Tibial nerve (tissue), 4 donors: ENCODE results near the gene SOCS1. TPM values are rescaled to one million over a fixed set of nuclear protein-coding genes. Genes with fewer than 3 reads are reported as not detected.
A peak's percentile ranks its signal among the peaks of the same experiment; 100 is the strongest.

Experiments
- DNase-seq, 2 donors: peaks; one replicate each; pipeline ENCODE4 v3.0.0-alpha.2; 2019; ENCODE audit warnings: low spot score in 2 of 2
- H3K27ac ChIP-seq, 4 donors: fragments of 200-600 bp; sonication (generic) in 3 of 4; one replicate each; pipeline ENCODE4 v1.5.1; 2017 to 2019; ENCODE audit warnings: mild to moderate bottlenecking in 1 of 4
- H3K27me3 ChIP-seq, 2 donors: fragments of 200-600 bp; sonication (generic) in 1 of 2; one replicate each; pipeline versions ENCODE4 v1.5.1 to v1.6.0; 2017 to 2019
- H3K36me3 ChIP-seq, 3 donors: fragments of 200-600 bp; sonication (generic); one replicate each; pipeline ENCODE4 v1.5.1; 2018 to 2019
- H3K4me1 ChIP-seq, 4 donors: fragments of 200-600 bp; sonication (generic) in 3 of 4; one replicate each; pipeline ENCODE4 v1.5.1; 2017 to 2019
- H3K4me3 ChIP-seq, 4 donors: fragments of 200-600 bp; sonication (generic) in 3 of 4; one replicate each; pipeline ENCODE4 v1.5.1; 2017 to 2019; ENCODE audit warnings: mild to moderate bottlenecking in 1 of 4, moderate library complexity in 1 of 4
- H3K9me3 ChIP-seq, 4 donors: fragments of 200-600 bp; sonication (generic) in 3 of 4; one replicate each; pipeline ENCODE4 v1.5.1; 2017 to 2019
- CTCF ChIP-seq, 5 experiments: fragments of 200-600 bp in 3 of 5; fragments of 450-650 bp in 2 of 5; sonication (generic) in 3 of 5; IDR thresholded peaks; one replicate each; pipeline ENCODE4 v1.5.1; 2016 to 2019; ENCODE audit warnings: antibody characterized with exemption in 5 of 5, mild to moderate bottlenecking in 3 of 5, moderate library complexity in 2 of 5
- EP300 ChIP-seq, 2 donors: sonication (generic); formaldehyde crosslinking; IDR thresholded peaks; one replicate each; pipeline ENCODE4 v1.6.1; 2017; ENCODE audit warnings: antibody characterized with exemption in 2 of 2, mild to moderate bottlenecking in 1 of 2
- POLR2A ChIP-seq, 2 donors: fragments of 450-650 bp; IDR thresholded peaks; one replicate each; pipeline ENCODE4 v1.6.1; 2017; ENCODE audit warnings: antibody characterized with exemption in 2 of 2, mild to moderate bottlenecking in 2 of 2, moderate library complexity in 2 of 2
- WGBS, 2 donors: methylation state at CpG; one replicate each; pipeline ENCODE4 v1.1.5; 2018; 5-methylcytosine and 5-hydroxymethylcytosine counted together
- total RNA-seq, 4 donors: library from RNA; depleted of rRNA; stranded (reverse); fragments of >200 nt; gene quantifications; one replicate each; pipeline ENCODE4 v1.1.0, GENCODE V29; 2016

SOCS1 gene
- total RNA-seq, 4 donors from 2014 or later: 7.4 to 29.6 (median 14.7) TPM

- DNase-seq: no peak
- H3K27me3 ChIP-seq: peaks cover 0 to 3% of the 10 kb centered on the region in 2 donors
- no peak overlapping the region for H3K4me3 ChIP-seq
- WGBS, 2 donors: 64 to 66% methylated on average over 10 of the region's 10 CpGs
- no peaks in the 10 kb centered on the region for H3K36me3 ChIP-seq
- H3K9me3 ChIP-seq: no peaks in the 10 kb centered on the region
- TF ChIP-seq POLR2A (IDR thresholded peaks at IDR 0.05) (no peak), CTCF (IDR thresholded peaks at IDR 0.05) (no peak), EP300 (IDR thresholded peaks at IDR 0.05) (no peak)
- H3K4me1 ChIP-seq: peaks cover 0 to 9% (median 3%) of the 10 kb centered on the region in 4 donors
- no peak overlapping the region for H3K27ac ChIP-seq
Measured at GRCh38 chr16:11231367-11231970, 24.5 kb downstream of the SOCS1 start.

- H3K27me3 ChIP-seq: peaks cover 0 to 3% of the 10 kb centered on the region in 2 donors
- no peaks in the 10 kb centered on the region for H3K36me3 ChIP-seq
- no peak overlapping the region for H3K27ac ChIP-seq
- TF ChIP-seq EP300 (IDR thresholded peaks at IDR 0.05): no peak
- no peak for TF ChIP-seq POLR2A (IDR thresholded peaks at IDR 0.05)
- no peak for TF ChIP-seq CTCF (IDR thresholded peaks at IDR 0.05)
- peaks cover 0 to 17% (median 3%) of the 10 kb centered on the region in 4 donors for H3K4me1 ChIP-seq
- H3K9me3 ChIP-seq: no peaks in the 10 kb centered on the region
- DNase-seq: no peak
- WGBS, 2 donors: 76 to 80% methylated on average over 4 of the region's 4 CpGs
- no peak overlapping the region for H3K4me3 ChIP-seq
Measured at GRCh38 chr16:11229906-11230305, 26.1 kb downstream of the SOCS1 start.

GRCh38 chr16:11229432-11229831, 26.6 kb downstream of the SOCS1 start:
- Histone ChIP-seq H3K4me3 (no peak overlapping the region), H3K27ac (no peak overlapping the region), H3K4me1 (peaks cover 0 to 22% (median 3%) of the 10 kb centered on the region in 4 donors), H3K27me3 (peaks cover 0 to 3% of the 10 kb centered on the region in 2 donors), H3K9me3 (no peaks in the 10 kb centered on the region), H3K36me3 (no peaks in the 10 kb centered on the region)
- 73 to 77% methylated on average over 5 of the region's 5 CpGs for WGBS, 2 donors
- DNase-seq: no peak
- TF ChIP-seq CTCF (IDR thresholded peaks at IDR 0.05) (no peak), POLR2A (IDR thresholded peaks at IDR 0.05) (no peak)

GRCh38 chr16:11225677-11226549, 30.1 kb downstream of the SOCS1 start:
- Histone ChIP-seq H3K4me1 (peaks cover 0 to 24% (median 4%) of the 10 kb centered on the region in 4 donors), H3K36me3 (no peaks in the 10 kb centered on the region), H3K9me3 (no peaks in the 10 kb centered on the region), H3K27ac (peak overlapping the region in 1 of 4 donors; percentile 68), H3K27me3 (no peaks in the 10 kb centered on the region), H3K4me3 (peak overlapping the region in 1 of 4 donors; percentile 10)
- no peak for DNase-seq
- no peak for TF ChIP-seq EP300 (IDR thresholded peaks at IDR 0.05)
- TF ChIP-seq POLR2A (IDR thresholded peaks at IDR 0.05): no peak
- TF ChIP-seq CTCF (IDR thresholded peaks at IDR 0.05): no peak
- 84 to 90% methylated on average over 15 to 17 of the region's 18 CpGs for WGBS, 2 donors
